Stimulated activated CD8-positive, alpha-beta memory T cell treated with anti-CD3 and anti-CD28 coated beads, Interleukin-2, amount 100 ng/mL, for 1 hour (primary cell): ENCODE data around the gene MYPOP.
A peak's percentile ranks its signal among the peaks of the same experiment; 100 is the strongest.
"Not testable (repeated sequence)": the region's sequence is repeated elsewhere in the genome, so short reads cannot be mapped to it uniquely, and the experiment has no call there.

Source experiments
- DNase-seq, 2 donors: peaks; one replicate each; pipeline ENCODE4 v3.0.0-alpha.2; 2020; ENCODE audit warnings: low read depth in 2 of 2

MYPOP gene

GRCh38 chr19:45883586-45883880, 18.9 kb downstream of the MYPOP start:
- no peak for DNase-seq

DNA sequence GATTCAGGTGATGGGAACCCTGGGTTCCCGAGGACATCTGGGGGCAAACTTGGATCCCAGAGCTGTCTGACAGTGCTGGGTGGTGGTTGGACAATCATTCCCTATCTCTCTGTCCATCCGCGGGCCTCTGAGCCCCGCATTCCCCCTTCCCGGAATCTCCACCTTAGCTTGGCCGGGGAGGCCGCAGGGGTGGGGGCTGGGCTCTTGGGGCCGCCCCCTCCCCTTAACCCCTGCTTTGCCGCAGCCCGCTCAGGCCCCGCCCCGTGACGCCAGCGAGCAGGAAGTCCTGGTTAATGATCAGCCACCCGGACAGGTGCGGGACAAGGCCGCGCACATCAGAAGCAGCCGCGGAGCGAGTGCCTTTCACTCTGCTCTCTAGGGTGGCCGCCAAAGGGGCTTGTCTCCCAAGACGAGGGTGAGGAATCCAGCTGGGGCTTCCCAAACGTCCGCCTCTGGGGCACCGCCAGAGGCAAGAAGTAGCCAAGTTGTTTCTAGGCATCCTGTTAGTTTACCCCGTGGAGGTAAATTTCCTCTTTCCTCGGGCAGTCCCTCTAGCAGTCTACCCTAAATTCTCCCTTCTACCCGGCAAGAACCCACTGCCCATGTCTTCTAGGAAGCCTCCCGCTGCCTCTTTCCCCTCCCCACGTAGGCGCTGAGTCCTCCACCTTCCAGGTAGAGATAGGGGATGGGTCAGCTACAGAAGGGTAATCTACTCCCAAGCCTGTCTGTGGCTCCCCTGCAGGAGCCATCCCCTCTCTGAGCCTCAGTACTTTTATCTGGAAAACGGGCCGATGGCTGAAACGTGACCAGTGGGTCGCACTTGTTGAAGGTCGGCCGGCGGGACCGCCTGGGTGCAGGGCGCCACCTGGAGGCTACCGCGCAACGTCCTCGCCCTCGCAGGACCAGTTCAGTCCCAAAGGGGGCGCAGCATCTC, 19.5 kb downstream of the MYPOP start:
- peak; percentile 62 to 69 for DNase-seq

- no peak for DNase-seq
Measured at GRCh38 chr19:45881909-45882528, 20.4 kb downstream of the MYPOP start.

DNA sequence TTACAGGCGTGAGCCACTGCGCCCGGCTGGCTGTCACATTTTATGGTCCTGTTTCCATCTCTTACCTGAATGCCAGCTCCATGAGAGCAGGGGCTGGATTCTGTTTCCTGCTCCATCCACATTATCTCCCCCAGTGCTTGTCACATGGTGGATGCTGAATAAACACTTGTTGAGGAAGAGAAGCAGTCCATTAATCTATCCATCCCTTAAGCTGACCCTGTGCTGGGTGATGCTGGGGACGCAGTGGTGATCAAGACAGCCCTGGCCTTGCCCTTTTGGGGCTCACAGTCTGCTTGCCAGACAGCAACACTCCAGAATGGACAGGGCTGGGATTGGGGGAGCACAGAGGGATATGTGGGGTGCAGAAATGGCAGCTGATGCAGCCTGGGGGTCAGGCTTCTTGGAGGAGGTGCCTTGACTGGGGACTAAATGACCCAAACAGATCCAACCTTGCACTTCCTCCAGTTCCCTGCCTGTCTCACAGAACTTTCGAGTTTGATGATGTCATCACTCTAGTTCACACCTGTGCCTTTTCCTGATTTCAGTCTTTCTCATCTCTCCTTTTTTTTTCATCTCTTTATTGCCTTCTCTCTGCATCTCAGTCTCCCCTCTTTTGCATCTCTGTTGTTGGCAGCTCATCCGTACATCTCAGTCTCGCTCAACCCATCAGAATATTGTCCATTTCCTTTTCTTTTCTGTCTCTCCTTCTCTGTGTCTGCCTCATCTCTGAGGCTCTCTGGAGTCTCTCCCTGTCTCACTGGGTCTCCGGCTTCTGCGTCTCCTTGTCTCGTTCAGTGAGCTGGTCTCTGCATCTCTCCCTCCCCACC, 21.1 kb downstream of the MYPOP start:
- no peak for DNase-seq

- no peak for DNase-seq
Measured at GRCh38 chr19:45879971-45880370, 22.4 kb downstream of the MYPOP start.

DNA sequence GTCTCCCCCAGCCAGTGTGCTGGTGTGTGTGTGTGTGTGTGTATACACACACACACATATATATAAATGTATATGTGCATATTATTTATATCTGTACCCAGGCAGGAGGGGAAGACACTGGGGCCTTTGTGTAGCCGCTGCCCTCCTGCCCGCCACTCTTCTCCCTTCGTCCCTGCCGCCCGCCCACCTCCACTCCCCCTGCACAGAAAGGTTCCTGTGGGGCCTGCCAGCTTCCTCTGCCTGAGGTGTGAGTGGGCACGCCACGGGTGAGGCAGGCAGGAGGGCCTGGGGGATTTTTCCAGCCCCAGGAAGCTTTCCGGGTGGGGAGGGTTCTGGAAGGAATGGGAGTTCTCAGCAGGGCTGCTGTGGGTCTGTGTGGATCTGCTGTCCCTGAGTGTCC, 23.4 kb downstream of the MYPOP start:
- no peak for DNase-seq

DNA sequence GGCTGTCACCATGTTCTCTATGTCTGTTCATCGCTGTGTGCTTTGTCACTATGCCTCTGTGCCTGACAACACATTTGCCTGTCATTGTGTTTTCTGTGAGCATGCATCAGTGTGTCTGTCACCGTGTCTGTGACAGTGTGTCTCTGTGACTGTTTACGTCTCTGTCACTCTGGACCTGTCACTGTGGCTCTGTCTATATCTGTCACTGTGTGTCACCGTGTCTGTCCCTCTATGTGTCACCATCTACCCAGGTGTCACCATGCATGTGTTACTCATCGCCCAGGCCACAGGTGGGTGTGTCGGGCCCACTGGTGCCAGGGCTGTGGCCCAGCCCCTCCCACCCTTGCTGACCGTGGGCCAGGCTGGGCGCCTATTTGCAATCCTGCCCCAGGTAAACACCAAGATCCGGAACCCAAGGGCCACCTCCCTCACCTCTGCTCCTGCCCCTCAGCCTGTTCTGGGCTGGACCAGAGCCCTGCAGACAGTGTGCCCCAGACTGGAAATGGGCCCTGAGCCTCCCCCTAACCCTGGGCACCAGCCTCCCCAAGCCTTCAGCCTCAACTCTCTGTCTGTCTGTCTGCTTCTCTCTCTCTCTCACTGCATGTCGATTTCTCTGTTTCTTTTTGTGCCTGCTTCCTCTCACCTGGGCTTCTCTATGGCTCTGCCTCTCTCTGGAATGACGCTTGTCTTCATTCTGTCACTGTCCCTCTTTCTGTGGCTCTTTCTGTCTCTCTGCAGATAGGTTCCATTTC, 24.2 kb downstream of the MYPOP start:
- DNase-seq: no peak

DNA sequence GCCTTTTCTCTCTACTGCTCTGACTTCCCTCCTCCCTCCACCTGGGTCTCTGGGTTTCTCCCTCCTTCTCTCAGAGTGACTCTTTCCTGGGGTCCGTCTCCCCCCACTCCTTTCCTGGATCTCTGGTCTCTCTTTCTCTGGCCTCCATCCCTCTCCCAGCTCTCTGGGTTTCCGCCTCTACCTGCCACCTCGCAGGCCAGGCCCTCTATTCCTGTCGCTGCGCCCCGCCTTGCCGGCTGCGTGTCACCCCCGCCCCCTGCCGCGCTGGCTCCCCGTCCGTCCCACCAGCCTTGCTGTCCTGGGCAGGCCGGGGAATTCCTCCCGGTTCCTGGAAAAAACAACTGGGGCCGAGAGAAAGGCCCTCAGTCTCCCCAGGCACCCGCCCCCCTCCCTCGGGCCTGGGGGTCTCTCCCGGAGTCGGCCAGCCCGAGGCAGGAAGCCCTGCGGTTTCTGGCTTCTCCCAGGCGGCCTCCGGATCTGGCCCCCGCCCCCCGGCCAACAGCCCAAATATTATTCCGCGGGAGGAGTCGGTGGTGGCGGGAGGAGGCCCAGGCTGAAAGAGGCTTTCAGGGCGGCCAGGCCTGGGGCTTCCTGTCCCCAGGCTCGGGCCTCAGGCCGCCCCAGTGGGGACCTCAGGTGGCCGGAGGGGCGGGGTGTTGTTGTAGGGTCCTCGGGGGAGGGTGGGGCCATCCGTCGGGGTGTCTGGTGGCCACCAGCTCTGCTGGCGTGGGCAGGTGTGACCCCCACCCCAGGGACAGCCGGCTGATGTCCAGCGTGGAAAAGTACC, 25.8 kb downstream of the MYPOP start:
- DNase-seq: no peak

- DNase-seq: no peak
Measured at GRCh38 chr19:45876161-45876410, 26.3 kb downstream of the MYPOP start.

DNA sequence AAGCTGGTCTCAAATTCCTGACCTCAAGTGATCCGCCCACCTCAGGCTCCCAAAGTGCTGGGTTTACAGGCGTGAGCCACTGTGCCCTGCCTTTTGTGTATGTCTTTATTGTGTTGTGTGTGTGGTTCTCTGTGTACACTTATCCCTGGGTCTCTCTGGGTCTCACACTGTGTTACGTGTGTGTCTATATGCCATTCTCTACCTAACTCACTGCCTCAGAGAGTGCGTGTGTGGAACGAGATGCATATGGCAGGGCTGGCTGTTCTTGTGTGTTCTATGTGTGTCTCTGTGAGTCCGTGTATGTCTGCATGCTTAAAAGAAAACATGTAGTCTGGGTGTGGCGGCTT, 27.8 kb downstream of the MYPOP start:
- no peak for DNase-seq

DNA sequence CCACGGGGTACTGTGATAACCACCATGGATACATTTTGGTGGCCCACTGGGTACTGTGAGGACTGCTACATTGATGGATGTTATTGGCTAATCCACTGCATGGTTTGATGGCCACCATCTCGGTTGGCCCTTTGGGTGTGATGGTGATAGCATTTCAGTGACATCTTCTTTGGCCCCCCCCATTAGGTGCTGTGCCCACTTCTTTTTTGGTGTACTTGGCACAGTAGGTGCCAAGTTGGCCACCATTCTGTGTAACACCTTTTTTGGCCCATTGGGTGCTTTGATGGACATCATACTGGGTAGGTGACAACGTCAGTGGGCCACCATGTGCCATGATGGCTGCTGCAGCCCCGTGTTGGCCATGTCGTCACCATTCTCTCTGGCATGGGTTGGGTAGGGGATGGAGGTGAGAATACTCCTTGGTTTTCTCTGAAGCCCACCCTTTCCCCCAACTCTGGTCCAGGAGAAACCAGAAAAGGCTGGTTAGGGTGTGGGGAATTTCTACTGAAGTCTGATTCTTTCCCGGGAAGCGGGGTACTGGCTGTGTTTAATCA, 29.1 kb downstream of the MYPOP start:
- no peak for DNase-seq

DNA sequence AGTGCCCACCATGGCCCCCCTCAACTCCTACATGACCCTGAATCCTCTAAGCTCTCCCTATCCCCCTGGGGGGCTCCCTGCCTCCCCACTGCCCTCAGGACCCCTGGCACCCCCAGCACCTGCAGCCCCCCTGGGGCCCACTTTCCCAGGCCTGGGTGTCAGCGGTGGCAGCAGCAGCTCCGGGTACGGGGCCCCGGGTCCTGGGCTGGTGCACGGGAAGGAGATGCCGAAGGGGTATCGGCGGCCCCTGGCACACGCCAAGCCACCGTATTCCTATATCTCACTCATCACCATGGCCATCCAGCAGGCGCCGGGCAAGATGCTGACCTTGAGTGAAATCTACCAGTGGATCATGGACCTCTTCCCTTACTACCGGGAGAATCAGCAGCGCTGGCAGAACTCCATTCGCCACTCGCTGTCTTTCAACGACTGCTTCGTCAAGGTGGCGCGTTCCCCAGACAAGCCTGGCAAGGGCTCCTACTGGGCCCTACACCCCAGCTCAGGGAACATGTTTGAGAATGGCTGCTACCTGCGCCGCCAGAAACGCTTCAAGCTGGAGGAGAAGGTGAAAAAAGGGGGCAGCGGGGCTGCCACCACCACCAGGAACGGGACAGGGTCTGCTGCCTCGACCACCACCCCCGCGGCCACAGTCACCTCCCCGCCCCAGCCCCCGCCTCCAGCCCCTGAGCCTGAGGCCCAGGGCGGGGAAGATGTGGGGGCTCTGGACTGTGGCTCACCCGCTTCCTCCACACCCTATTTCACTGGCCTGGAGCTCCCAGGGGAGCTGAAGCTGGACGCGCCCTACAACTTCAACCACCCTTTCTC, 30.1 kb downstream of the MYPOP start:
- DNase-seq: no peak

DNA sequence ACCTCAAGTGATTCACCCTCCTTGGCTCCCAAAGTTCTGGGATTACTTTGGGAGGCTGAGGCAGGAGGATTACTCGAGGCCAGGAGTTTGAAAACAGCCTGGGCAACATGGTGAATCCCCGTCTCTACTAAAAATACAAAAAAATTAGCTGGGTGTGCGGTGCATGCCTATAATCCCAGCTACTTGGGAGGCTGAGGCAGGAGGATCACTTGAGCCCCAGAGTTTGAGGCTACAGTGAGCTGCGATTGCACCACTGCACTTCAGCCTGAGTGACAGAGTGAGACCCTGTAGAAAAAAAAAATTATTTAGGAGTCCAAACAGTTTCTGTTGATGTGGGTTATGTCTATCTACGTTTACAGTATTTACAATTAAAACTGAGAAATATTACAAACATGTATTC, 31.6 kb downstream of the MYPOP start:
- no peak for DNase-seq

DNA sequence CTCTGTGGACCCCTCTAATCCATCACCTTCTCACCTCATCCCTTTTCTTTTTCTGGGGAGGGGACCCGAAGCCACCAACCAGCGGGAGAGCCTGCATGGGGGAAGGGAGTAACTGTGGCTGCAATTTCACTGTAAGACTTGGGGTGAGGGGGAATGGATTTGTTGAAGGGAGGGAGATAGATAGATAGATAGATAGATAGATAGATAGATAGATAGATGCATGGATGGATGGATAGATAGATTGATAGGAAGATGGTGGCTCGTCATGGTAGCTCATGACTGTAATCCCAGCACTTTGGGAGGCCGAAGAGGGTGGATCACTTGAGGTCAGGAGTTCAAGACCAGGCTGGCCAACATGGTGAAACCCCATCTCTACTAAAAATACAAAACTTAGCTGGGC, 35.2 kb downstream of the MYPOP start:
- not testable (repeated sequence) for DNase-seq

GRCh38 chr19:45866400-45867176, 35.8 kb downstream of the MYPOP start:
- DNase-seq: no peak

DNA sequence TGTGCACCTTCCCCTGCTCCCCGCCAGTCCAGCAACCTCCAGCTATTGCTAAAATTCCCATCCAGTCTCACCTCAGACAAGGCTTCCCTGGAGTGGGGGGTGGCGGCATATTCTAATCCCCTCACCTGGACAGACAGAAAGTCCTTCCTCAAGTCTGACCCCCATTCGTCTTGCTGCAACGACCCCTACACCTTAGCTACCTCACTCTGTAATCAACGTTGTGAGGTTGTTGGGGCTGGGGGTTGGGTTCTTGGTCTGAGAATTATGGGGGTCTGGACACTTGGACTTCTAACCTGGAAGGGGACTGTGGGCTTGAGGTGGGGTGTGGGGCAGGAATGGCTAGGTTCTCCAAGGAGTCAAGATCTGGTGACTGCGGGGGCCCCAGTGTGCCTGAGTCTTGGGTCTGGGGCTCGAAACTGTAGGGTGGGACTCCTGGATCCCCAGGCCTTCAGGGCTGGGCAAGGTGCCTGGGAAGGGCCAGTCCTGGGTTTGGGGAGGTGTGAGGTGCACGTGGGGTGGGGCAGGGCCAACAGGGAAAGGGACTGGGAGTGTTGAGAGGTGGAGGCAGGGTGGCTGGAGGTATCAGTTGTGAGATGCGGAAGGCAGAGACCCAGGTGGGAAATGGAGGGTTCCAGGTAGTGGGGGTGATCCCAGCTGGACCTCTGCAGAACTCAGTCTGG, 37.0 kb downstream of the MYPOP start:
- no peak for DNase-seq

GRCh38 chr19:45864629-45865082, 37.8 kb downstream of the MYPOP start:
- no peak for DNase-seq

GRCh38 chr19:45863840-45864628, 38.4 kb downstream of the MYPOP start, which contains the start of gene FOXA3:
TSS of gene FOXA3 (plus strand) at chr19:45864326. CDS start at chr19:45864457, 131 bp downstream.
- peak in 1 of 2 donors; percentile 25 for DNase-seq
